ENCODE data around the gene UGGT1.

Gene UGGT1

DNA sequence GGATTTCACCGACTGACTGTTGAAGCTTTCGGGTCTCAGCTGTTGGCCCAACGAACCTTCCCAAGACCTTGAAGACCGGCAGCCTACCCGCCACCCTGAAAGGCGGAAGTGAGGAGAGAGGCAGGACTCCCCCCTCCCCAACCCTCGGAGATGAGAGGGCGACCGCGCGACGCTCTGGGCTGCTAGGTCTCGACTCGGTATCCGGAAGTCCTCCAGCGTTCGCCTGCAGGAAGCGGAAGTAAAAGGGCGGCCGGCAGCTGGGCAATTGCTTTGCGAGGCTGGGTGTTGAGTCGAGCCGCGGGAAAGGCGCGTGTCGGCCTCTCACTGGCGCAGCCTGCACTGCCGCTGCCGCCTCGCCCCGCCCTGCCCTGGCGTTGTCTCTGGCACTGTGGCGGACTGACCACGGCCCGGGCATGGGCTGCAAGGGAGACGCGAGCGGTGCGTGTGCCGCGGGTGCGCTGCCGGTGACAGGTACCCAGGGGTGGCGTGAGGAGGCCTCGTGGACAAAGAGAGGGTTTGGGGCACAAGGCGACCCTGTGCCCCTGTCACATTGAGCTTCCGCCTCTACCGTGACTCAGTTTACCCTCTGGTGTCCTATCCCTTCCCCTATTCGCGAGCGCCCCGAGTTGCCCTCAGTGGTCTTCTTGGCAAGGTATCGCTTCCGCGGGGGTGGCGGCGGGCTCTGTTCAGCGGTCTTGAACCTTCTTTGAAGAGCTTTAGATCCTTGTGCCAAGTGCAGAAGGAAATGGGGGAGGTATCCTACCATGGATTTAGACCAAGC is at the start of gene UGGT1:
Gene UGGT1, plus strand, starts transcription at position 256 of the 781 bp plus-strand sequence. Its CDS starts 158 bp downstream, at position 414.
- peak; percentile 84 to 85 for DNase-seq (ENCODE audit: low read depth in 2 of 2)

GRCh38 chr2:128041561-128041960 is 49.4 kb upstream of the UGGT1 start:
- no peak for DNase-seq (ENCODE audit: low read depth in 2 of 2)

DNA sequence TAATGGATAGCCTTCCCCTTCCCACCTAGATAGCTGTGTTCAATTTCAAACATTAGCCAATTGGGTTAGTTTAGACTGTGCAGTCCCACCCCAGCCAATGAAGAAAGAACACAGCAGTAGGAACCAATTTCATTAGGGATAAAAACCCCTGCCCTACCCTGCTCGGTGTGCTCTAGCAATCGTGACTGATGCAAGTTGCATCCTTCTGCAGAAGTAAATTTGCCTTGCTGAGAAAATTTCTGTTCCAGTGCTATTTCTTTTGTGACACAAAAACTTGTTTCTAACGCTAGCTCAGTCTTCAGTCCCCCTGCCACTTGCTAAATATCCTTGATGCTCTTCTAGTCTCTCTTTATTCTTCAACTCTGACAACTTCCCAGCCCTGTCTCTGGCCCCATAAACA is 48.0 kb upstream of the UGGT1 start:
- no peak for DNase-seq (ENCODE audit: low read depth in 2 of 2)

DNA sequence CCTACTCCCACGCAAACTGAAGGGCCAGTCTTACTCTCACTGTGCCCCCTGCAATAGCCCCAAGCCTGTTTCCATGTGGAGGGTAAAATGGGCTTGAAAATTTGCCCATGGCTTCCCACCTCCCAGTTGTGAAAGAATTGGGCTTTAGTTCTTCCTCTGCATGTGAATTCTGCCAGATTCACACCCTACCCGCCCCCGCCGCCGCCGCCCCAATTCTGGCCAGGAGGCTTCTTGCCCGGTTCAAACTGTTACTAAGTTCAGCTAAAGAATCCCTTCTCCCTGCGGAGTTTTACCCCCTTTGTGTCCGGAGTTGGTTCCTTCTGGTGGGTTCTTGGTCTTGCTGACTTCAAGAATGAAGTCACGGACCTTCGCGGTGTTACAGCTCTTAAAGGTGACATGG is 37.7 kb upstream of the UGGT1 start:
- no peak for DNase-seq (ENCODE audit: low read depth in 2 of 2)

DNA sequence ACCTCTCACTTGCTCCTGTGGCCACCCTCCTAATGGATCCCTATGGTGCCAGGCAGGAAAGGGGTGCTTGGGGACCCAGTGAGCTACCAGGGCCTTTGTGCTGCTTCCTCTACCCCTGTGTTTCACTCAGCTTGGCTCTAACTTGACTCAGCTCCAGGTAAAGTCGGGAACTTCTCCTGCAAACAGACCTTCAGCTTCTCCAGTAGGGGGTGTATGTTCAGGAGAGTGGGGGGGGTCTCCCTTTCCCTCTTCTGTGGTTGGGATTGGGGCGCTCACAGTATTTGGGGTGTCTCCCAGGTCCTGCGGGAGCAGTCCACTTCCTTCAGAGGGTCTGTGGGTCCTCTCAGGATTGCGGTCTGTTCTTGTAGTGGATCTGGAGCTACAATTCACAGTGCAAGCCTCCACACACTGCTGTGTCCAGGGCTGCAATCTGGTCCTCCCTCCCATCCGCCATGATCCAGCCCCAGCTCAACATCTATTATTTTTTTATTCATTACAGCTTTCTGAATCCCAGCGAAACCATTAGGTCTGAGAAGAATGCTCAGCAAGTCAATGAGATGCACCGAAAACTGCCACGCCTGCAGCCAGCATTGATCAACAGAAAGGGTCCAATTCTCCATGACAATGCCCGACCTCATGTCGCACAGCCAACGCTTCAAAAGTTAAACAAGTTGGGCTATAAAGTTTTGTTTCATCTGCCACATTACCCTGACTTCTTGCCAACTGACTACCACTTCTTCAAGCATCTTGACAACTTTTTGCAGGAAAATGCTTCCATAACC is 36.7 kb upstream of the UGGT1 start:
- DNase-seq (ENCODE audit: low read depth in 2 of 2) = no peak

DNA sequence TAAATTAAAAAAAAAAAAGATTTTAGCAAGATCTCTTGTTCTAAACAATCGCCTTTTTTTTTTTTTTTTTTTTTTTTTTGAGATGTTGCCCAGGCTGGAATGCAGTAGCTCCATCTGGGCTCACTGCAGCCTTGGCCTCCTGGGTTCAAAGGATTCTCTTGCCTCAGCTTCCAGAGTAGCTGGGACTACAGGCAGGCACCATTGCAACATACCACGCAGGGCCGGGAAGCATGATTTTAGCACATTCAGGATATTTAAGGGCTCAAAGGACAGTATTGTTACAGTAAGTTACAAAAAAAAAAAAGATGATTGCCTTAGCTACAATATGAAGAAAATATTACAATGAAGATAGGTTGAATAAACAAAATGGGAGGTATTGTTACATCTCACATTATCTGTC is 33.7 kb upstream of the UGGT1 start:
- no peak for DNase-seq (ENCODE audit: low read depth in 2 of 2)

GRCh38 chr2:128058114-128058513 is 32.9 kb upstream of the UGGT1 start:
- no peak for DNase-seq (ENCODE audit: low read depth in 2 of 2)

- no peak for DNase-seq (ENCODE audit: low read depth in 2 of 2)
These were observed 28.4 kb upstream of the UGGT1 start for GRCh38 chr2:128062571-128062970.

DNA sequence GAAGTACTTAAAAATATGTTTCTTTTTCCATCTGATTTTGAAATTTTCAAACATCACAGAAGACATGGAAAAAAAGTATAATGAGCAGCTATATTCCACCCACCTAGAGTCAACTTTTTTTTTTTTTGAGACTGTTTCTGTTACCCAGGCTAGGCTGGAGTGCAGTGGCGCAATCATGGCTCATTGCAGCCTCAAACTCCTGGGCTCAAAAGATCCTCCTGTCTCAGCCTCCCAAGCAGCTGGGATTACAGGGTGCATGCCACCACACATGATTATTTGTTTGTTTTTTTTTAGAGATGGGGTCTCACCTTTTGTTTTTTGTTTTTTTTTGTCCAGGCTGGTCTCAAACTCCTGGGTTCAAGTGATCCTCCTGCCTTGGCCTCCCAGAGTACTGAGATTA is 26.6 kb upstream of the UGGT1 start:
- DNase-seq (ENCODE audit: low read depth in 2 of 2) = no peak

DNA sequence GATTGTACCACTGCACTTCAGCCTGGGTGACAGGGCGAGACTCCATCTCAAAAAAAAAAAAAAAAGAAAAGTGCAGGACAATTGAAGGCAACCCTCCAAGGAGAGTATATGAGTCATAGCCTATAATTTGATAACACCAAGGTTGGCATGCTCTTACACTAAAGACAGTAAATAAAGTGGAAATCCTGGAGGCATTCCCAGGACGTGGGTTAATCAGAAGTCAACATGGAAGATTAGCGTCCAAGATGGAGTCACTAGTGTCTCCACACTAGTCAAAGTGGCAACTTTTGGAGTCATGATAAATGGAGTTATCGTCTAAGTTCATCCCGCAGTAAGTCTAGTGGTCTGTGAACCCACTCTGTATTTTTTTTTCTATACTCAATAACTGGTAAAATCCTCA is 21.2 kb upstream of the UGGT1 start:
- DNase-seq (ENCODE audit: low read depth in 2 of 2) = no peak

- DNase-seq (ENCODE audit: low read depth in 2 of 2) = no peak
These were observed 17.7 kb upstream of the UGGT1 start for GRCh38 chr2:128073278-128073677.

DNA sequence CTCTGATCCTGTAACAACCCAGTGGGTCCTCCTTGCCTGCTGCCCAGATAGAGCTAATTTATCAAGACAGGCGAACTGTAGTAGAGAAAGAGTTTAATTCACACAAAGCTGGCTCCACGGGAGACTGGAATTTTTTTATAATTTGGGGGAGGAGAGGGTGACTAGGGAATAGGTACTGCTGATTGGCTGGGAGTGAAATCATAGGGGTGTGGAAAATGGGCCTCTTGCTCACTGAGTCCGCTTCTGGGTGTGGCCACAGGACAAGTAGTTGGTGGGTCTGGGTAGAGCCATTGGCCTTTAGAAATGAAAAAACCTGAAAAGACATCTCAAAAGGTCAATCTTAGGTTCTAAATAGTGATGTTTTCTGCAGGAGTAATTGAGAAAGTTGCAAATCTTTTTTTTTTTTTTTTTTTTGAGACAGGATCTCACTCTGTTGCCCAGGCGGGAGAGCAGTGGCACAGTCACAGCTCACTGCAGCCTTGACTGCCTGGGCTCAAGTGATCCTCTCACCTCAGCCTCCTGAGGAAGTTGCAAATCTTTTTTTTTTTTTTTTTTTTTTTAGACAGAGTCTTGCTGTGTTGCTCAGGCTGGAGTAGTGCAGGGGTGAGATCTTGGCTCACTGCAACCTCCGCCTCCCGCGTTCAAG is 14.4 kb upstream of the UGGT1 start:
- DNase-seq (ENCODE audit: low read depth in 2 of 2) = no peak

DNA sequence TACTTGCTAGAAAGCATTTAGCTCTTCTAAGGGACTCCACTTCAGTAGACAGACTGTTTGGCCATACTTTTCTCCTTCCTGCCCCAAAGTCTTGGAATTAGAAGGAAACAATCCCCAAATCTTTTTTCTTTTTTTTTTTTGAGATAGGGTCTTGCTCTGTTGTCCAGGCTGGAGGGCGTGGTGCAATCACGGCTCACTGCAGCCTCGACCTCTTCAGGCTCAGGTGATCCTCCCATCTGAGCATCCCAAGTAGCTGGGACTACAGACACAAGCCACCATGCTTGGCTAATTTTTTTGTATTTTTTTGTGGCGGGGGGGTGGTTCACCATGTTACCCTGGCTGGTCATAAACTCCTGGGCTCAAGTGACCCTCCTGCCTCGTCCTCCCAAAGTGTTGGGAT is 6.2 kb upstream of the UGGT1 start:
- DNase-seq (ENCODE audit: low read depth in 2 of 2) = no peak

DNA sequence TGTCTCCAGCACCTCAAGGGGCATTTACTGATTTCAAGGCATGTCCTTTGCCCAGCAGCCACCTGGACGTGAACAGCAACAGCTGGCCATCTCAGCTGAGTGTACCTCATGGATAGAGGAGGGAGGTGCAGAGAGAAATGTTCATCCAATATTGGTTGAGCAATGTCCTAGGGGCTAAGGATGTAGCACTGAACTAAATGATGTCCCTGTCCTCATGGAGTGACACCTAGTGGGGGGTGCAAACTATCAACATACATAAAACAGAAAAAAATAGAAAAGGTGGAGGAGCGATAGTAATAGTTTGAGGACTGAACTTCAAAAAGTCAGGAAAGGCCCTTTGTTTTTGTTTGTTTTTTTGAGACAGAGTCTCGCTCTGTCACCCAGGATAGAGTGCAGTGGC is 4.8 kb upstream of the UGGT1 start:
- no peak for DNase-seq (ENCODE audit: low read depth in 2 of 2)

DNA sequence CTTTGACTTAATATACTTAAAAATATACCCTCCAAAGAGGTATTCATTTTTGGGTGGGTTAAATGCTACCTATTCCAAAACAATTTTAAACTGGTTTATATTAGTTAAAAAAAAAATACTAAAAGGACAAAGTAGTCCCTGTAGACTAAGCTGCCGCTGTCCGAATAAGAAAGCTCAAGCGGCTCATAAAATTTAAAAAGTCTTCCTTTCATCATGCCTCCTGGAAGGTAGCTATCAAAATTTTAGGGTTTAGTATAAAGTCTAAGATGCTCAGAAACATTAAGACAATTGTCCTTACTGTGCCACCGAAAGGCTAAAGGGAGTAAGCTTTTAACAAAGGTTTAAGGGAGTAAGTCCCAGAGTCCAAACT is 440 bp upstream of the UGGT1 start:
- DNase-seq (ENCODE audit: low read depth in 2 of 2) = no peak

GRCh38 chr2:128091726-128092080 is 703 bp downstream of the UGGT1 start:
- DNase-seq (ENCODE audit: low read depth in 2 of 2) = no peak

DNA sequence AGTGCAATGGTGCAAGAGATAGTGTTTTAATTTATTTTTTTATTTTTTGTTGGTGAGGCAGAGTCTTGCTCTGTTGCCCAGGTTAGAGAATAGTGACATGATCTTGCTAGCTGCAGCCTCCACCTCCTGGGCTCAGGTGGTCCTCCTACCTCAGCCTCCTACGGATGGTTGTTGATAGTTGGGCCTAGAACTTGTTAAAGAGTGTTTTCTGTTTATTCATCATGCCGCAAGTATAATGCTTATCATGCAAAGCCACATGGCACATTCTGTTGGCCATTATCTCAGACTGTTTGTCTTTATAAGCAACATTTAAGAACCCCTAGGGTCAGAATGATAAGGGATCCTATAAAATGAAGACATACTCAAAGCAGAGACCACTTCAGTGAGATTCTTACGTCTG is 1.7 kb downstream of the UGGT1 start:
- no peak for DNase-seq (ENCODE audit: low read depth in 2 of 2)

GRCh38 chr2:128093762-128094161 is 2.8 kb downstream of the UGGT1 start:
- DNase-seq (ENCODE audit: low read depth in 2 of 2) = no peak

DNA sequence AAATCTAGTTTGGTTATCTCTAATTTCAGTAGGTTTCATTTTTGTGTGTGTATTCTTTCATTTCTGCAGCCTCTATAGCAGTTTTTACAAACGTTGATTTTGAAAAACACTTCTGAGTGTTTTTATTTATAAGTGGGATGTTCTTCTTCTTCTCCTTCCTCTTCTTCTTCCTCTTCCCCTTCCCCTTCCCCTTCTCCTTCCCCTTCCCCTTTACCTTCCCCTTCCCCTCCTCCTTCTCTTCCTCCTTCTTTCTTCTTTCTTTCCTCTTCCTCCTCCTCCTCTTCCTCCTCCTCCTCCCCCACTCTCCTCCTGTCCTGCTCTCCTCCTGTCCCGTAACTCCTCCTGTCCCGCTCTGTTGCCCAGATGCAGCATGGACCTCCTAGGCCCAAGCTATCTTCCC is 4.2 kb downstream of the UGGT1 start:
- DNase-seq (ENCODE audit: low read depth in 2 of 2) = no peak

DNA sequence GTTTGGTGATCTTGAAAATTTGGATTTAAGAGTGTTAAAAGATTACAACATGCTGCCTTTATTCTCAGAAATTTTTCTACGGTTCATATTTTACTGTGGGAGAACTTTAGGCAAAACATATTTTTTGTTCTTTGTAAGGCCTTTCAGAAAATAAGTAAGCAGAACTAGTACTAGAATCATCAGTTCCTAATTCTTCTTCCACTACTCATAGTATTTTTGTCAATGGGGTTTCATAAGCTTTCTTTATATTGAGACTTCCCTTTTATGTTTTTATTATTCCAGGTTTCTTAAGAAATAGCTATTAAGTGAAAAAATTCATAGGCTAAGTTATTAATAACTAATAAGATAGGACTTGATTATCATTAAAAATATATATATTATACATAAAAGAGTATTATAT is 12.4 kb downstream of the UGGT1 start:
- DNase-seq (ENCODE audit: low read depth in 2 of 2) = no peak

DNA sequence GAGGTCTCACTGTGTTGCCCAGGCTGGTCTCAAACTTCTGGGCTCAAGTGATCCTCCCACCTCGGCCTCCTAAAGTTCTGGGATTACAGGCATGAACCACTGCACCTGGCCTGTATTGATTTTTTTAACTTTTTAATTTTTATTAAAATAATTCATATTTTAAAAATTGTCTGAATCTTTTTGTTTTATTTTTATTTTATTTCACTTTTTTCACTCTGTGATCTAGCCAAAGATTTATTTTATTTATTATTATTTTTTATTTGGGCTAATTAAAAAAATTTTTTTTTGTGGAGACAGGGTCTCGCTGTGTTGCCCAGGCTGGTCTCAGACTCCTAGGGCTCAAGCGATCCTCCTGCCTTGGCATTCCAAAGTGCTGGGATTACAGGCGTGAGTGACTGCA is 14.1 kb downstream of the UGGT1 start:
- DNase-seq (ENCODE audit: low read depth in 2 of 2) = no peak

- DNase-seq (ENCODE audit: low read depth in 2 of 2) = no peak
These were observed 17.2 kb downstream of the UGGT1 start for GRCh38 chr2:128108166-128108565.

GRCh38 chr2:128109243-128109642 is 18.2 kb downstream of the UGGT1 start:
- DNase-seq (ENCODE audit: low read depth in 2 of 2) = no peak

Measured in stimulated activated CD8-positive, alpha-beta memory T cell treated with anti-CD3 and anti-CD28 coated beads, Interleukin-7, amount 100 ng/mL, for 1 hour (primary cell).